GM19438 (cell line): Measurements from ENCODE around the gene DPYSL3.
"Not testable (repeated sequence)": the region's sequence is repeated elsewhere in the genome, so short reads cannot be mapped to it uniquely, and the experiment has no call there.

Experiments used
- ATAC-seq: cut with Tn5 transposase; IDR thresholded peaks from one replicate; pipeline ENCODE4 v1.9.1; 2021; ENCODE audit warnings: low read depth; ENCODE audit not compliant: unreplicated experiment

Gene DPYSL3

GRCh38 chr5:147381555-147381954 is 128.3 kb downstream of the DPYSL3 start:
- no peak for ATAC-seq

- no peak for ATAC-seq
These were observed 132.2 kb downstream of the DPYSL3 start for GRCh38 chr5:147377682-147378081.

GRCh38 chr5:147375151-147375550 is 134.7 kb downstream of the DPYSL3 start:
- ATAC-seq, result no peak

- no peak for ATAC-seq
These were observed 136.5 kb downstream of the DPYSL3 start for GRCh38 chr5:147373328-147373727.

- ATAC-seq, result no peak
These were observed 137.7 kb downstream of the DPYSL3 start for GRCh38 chr5:147372191-147372590.

- no peak for ATAC-seq
These were observed 138.6 kb downstream of the DPYSL3 start for GRCh38 chr5:147371290-147371689.

- ATAC-seq, result no peak
These were observed 140.0 kb downstream of the DPYSL3 start for GRCh38 chr5:147369742-147370374.

- ATAC-seq, result not testable (repeated sequence)
These were observed 142.5 kb downstream of the DPYSL3 start for GRCh38 chr5:147367381-147367780.

- ATAC-seq, result no peak
These were observed 148.3 kb downstream of the DPYSL3 start for GRCh38 chr5:147361441-147362175.

GRCh38 chr5:147360816-147361215 is 149.1 kb downstream of the DPYSL3 start:
- no peak for ATAC-seq

GRCh38 chr5:147359581-147359980 is 150.3 kb downstream of the DPYSL3 start:
- ATAC-seq, result no peak

- ATAC-seq, result no peak
These were observed 150.8 kb downstream of the DPYSL3 start for GRCh38 chr5:147359101-147359500.

- ATAC-seq, result no peak
These were observed 160.6 kb downstream of the DPYSL3 start for GRCh38 chr5:147349241-147349640.

GRCh38 chr5:147348451-147348850 is 161.4 kb downstream of the DPYSL3 start:
- ATAC-seq, result no peak

GRCh38 chr5:147348046-147348445 is 161.8 kb downstream of the DPYSL3 start:
- ATAC-seq, result no peak

GRCh38 chr5:147346006-147346561 is 163.8 kb downstream of the DPYSL3 start:
- ATAC-seq, result no peak

- ATAC-seq, result no peak
These were observed 165.0 kb downstream of the DPYSL3 start for GRCh38 chr5:147344861-147345260.

- no peak for ATAC-seq
These were observed 168.5 kb downstream of the DPYSL3 start for GRCh38 chr5:147341345-147341744.

- no peak for ATAC-seq
These were observed 168.9 kb downstream of the DPYSL3 start for GRCh38 chr5:147340941-147341340.
